C4-2B (cell line): ENCODE data around the gene PLEKHM3.

Experiments
- CTCF ChIP-seq: fragments of 450-650 bp; conservative IDR thresholded peaks from 2 replicates; pipeline ENCODE4 v1.5.1; 2017; ENCODE audit warnings: mild to moderate bottlenecking
- ZFX ChIP-seq: fragments of 450-650 bp; IDR thresholded peaks from 2 replicates; pipeline ENCODE4 v1.6.1; 2017

- TF ChIP-seq CTCF = no peak
- TF ChIP-seq ZFX = no peak
These were observed 37.6 kb upstream of the PLEKHM3 start for GRCh38 chr2:208062961-208063360.
